Natural killer cell (primary cell): ENCODE measurements around the gene NRDE2. TPM values are rescaled to one million over a fixed set of nuclear protein-coding genes. Genes with fewer than 3 reads are reported as not detected.

ENCODE experiments used
- ATAC-seq, 3 donors: fragments of 150-1000 bp in 2 of 3; fragments of 200-7000 bp in 1 of 3; cut with Tn5 transposase; 1 replicate in 1 of 3; 2 replicates in 2 of 3; pipeline ENCODE4 v1.10.0; 2021; ENCODE audit warnings: mild to moderate bottlenecking in 2 of 3, moderate library complexity in 2 of 3
- DNase-seq, 2 donors: peaks; one replicate each; pipeline versions ENCODE4 v3.0.0 to v3.0.0-alpha.2; 2013 to 2021; ENCODE audit warnings: mixed read lengths in 1 of 2
- H3K27ac ChIP-seq: one replicate; pipeline ENCODE4 v1.5.1; 2013; ENCODE audit warnings: mild to moderate bottlenecking, low read length
- H3K27me3 ChIP-seq: one replicate; pipeline ENCODE4 v1.6.1; 2013; ENCODE audit warnings: low read length; ENCODE audit not compliant: control insufficient read depth, insufficient read depth
- H3K36me3 ChIP-seq: one replicate; pipeline ENCODE4 v1.6.1; 2013; ENCODE audit warnings: low read length; ENCODE audit not compliant: control insufficient read depth, insufficient read depth
- H3K4me1 ChIP-seq: one replicate; pipeline ENCODE4 v1.6.1; 2013; ENCODE audit warnings: low read length; ENCODE audit not compliant: control insufficient read depth, insufficient read depth
- H3K4me3 ChIP-seq: one replicate; pipeline ENCODE4 v1.5.1; 2013; ENCODE audit warnings: low read length
- H3K9me3 ChIP-seq: one replicate; pipeline ENCODE4 v1.6.1; 2013; ENCODE audit warnings: low read length; ENCODE audit not compliant: control insufficient read depth, insufficient read depth
- H3K27ac Mint-ChIP-seq, 2 donors: one replicate each; pipeline ENCODE4 v1.8.0; 2022; ENCODE audit warnings: mild to moderate bottlenecking in 2 of 2, mixed read lengths in 2 of 2, moderate library complexity in 1 of 2
- H3K27me3 Mint-ChIP-seq, 2 donors: one replicate each; pipeline ENCODE4 v1.8.0; 2022; ENCODE audit warnings: low read depth in 2 of 2, mixed read lengths in 2 of 2
- H3K36me3 Mint-ChIP-seq: one replicate; pipeline ENCODE4 v1.8.0; 2022; ENCODE audit warnings: mixed read lengths
- H3K4me1 Mint-ChIP-seq, 2 donors: one replicate each; pipeline ENCODE4 v1.8.0; 2022; ENCODE audit warnings: mixed read lengths in 2 of 2
- H3K4me3 Mint-ChIP-seq: one replicate; pipeline ENCODE4 v1.8.0; 2022; ENCODE audit warnings: mild to moderate bottlenecking, moderate library complexity, mixed read lengths
- H3K9me3 Mint-ChIP-seq, 2 donors: one replicate each; pipeline ENCODE4 v1.8.0; 2022; ENCODE audit warnings: mixed read lengths in 2 of 2
- CTCF ChIP-seq: fragments of 200-600 bp; IDR thresholded peaks from one replicate; pipeline ENCODE4 v1.8.0; 2022; ENCODE audit warnings: antibody characterized with exemption
- WGBS: methylation state at CpG from one replicate; pipeline ENCODE4 v1.1.7; 2013; ENCODE audit warnings: missing lambda C conversion rate; ENCODE audit not compliant: insufficient coverage; 5-methylcytosine and 5-hydroxymethylcytosine counted together
- intact Hi-C: fragments of 100-400 bp; cut with micrococcal nuclease; formaldehyde crosslinking; loops from one replicate; pipeline ENCODE4 v1.14.2; 2022
- total RNA-seq, 4 donors: library from RNA; stranded (reverse); fragments of 120-200 nt in 1 of 4; gene quantifications; one replicate each; pipeline versions ENCODE4 v1.2.3 to v1.2.4, GENCODE V29; 2013 to 2022

The NRDE2 gene
- total RNA-seq, 3 donors from 2014 or later (not counting 1 experiment from before 2014, with no cell fraction given) = 32.6 to 46.3 (median 40.7) TPM

DNA sequence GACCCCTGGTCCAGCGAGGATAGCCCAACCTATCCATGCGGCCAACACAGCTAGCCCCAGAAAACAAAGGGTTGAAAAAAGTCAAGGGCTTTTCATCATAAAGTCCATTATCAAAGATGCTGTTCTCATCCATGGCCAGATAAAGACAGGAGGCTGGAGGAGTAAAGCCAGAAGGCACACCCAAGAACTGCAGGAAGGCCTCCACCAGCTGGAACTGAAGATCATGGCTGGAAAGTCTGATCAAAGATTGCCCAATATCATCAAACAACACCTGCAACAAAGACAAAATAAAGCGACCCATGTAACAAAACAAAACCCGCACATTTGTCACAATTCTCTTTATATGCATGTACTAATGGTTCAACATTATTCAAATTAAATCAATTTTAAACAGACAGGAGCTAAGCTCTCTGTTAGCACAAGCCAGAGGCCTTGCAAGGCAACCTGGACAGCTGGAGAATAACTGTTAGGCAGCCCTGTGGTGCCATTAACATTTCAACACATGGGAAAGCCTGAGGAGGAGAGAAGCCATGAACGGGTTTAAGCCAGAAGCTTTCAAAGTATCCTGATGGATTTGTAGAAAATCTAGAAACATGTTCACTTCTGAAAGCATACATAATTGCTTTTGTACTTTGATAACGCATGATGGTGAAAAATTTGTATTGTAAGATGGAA is 41.3 kb downstream of the NRDE2 start:
- WGBS = 95% methylated on average over 5 of the region's 6 CpGs
- H3K4me1 Mint-ChIP-seq = peaks cover 3 to 6% of the 10 kb centered on the region in 2 donors
- DNase-seq (no peak), ATAC-seq (no peak)
- H3K27ac ChIP-seq = no peak overlapping the region
- H3K36me3 ChIP-seq = peaks cover 65% of the 10 kb centered on the region
- H3K27me3 Mint-ChIP-seq = no peaks in the 10 kb centered on the region
- peaks cover 21% of the 10 kb centered on the region for H3K36me3 Mint-ChIP-seq
- no peaks in the 10 kb centered on the region for H3K4me1 ChIP-seq
- H3K4me3 Mint-ChIP-seq = no peak overlapping the region
- no peak overlapping the region for H3K4me3 ChIP-seq
- no peak for TF ChIP-seq CTCF
- H3K9me3 ChIP-seq = no peaks in the 10 kb centered on the region
- H3K27ac Mint-ChIP-seq = no peak overlapping the region
- H3K9me3 Mint-ChIP-seq = no peaks in the 10 kb centered on the region
- intact Hi-C loops = no loop called here
- no peaks in the 10 kb centered on the region for H3K27me3 ChIP-seq

DNA sequence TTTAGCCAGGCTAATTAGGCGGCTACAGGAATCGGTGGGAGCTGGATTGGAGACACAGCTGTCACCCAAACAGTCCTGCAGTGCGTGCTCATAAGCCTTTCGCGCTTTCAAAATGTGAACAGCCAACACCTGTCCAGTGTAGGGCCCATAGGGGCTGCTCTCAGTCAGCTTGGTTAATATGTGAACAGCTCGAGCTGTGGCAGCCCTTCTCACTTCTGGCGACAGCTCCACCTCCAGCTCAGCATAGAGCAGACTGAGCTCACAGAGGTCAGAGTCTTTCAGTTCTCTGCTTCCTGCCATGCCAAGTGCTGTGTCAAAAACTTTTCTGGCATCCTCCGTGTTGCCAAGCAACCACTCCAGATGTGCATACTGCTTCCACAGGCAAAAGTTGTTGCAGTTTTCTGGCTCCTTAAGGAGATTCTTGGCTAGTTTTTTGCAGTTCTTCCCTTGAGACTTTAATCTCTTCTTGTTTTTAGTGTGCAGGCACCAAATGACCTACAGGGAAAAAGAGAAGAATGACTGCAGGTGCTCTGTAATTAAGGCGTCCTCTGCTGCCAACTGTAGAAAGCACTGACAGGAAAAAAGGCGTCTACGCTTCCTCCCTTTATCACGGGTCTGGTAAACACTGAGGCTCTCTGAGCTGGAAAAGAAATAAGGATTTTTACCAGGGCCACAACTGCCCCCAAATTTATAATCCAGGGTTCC is 42.9 kb downstream of the NRDE2 start:
- H3K9me3 ChIP-seq = no peaks in the 10 kb centered on the region
- H3K9me3 Mint-ChIP-seq = no peaks in the 10 kb centered on the region
- peak; percentile 91 to 98 (median 93) for ATAC-seq
- H3K4me3 ChIP-seq = no peak overlapping the region
- H3K27me3 Mint-ChIP-seq = no peaks in the 10 kb centered on the region
- peak overlapping the region; percentile 16 for H3K27ac Mint-ChIP-seq
- no peak for TF ChIP-seq CTCF
- peaks cover 0 to 6% of the 10 kb centered on the region in 2 donors for H3K4me1 Mint-ChIP-seq
- no peaks in the 10 kb centered on the region for H3K4me1 ChIP-seq
- no peak for DNase-seq
- intact Hi-C loops = loop anchor here (1.0 kb wide), 1 partner anchor 408 kb away; no protein-coding TSS in a partner anchor
- H3K27ac ChIP-seq = no peak overlapping the region
- peaks cover 14% of the 10 kb centered on the region for H3K36me3 Mint-ChIP-seq
- H3K4me3 Mint-ChIP-seq = no peak overlapping the region
- peaks cover 63% of the 10 kb centered on the region for H3K36me3 ChIP-seq
- no peaks in the 10 kb centered on the region for H3K27me3 ChIP-seq
- 76% methylated on average over 12 of the region's 12 CpGs for WGBS

DNA sequence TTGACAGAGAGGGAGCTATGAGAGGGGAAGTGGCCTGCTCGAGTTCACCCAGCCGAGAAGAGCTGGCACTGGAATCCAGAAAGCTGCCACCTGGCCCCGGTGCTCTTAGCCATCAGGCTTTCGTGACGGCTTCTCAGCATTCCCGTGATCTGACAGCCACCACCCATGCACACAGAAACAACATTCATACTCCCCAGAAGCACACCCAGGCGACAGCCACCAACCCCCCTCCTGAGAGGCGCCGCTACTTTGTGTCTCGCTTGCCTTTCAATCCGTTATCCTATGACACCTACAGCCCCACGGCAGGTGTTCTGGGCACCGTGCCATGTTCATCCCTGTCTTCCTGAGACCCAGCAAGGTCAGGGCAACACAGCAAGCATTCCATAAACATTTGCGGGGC is 44.0 kb downstream of the NRDE2 start:
- Mint-ChIP-seq H3K27me3 (no peaks in the 10 kb centered on the region), H3K4me3 (no peak overlapping the region), H3K9me3 (no peaks in the 10 kb centered on the region), H3K27ac (no peak overlapping the region), H3K36me3 (peaks cover 13% of the 10 kb centered on the region), H3K4me1 (peaks cover 0 to 6% of the 10 kb centered on the region in 2 donors)
- Histone ChIP-seq H3K27me3 (no peaks in the 10 kb centered on the region), H3K4me3 (no peak overlapping the region), H3K27ac (no peak overlapping the region), H3K4me1 (no peaks in the 10 kb centered on the region), H3K36me3 (peaks cover 63% of the 10 kb centered on the region), H3K9me3 (no peaks in the 10 kb centered on the region)
- no peak for TF ChIP-seq CTCF
- ATAC-seq = no peak
- no peak for DNase-seq
- 98% methylated on average over 14 of the region's 14 CpGs for WGBS
- intact Hi-C loops = no loop called here
